ENCODE results near the gene RAPGEF4.

The RAPGEF4 gene

GRCh38 chr2:172735582-172736423, at the start of gene RAPGEF4:
Gene RAPGEF4 (plus strand): TSS chr2:172735845. CDS start chr2:172735984, 139 bp downstream.
- DNase-seq (ENCODE audit: insufficient read length, low spot score) (no peak), FAIRE-seq (no peak)
- TF ChIP-seq CTCF (IDR thresholded peaks at IDR 0.05; ENCODE audit: insufficient read depth, missing control alignments) = no peak

- FAIRE-seq = no peak
- no peak for DNase-seq (ENCODE audit: insufficient read length, low spot score)
- no peak for TF ChIP-seq CTCF (IDR thresholded peaks at IDR 0.05; ENCODE audit: insufficient read depth, missing control alignments)
These were observed 42.6 kb upstream of the RAPGEF4 start for GRCh38 chr2:172693037-172693436.

- DNase-seq (ENCODE audit: insufficient read length, low spot score) (no peak), FAIRE-seq (no peak)
- TF ChIP-seq CTCF (IDR thresholded peaks at IDR 0.05; ENCODE audit: insufficient read depth, missing control alignments) = no peak
These were observed 41.9 kb upstream of the RAPGEF4 start for GRCh38 chr2:172693529-172694455.

- TF ChIP-seq CTCF (IDR thresholded peaks at IDR 0.05; ENCODE audit: insufficient read depth, missing control alignments) = no peak
- DNase-seq (ENCODE audit: insufficient read length, low spot score) (no peak), FAIRE-seq (no peak)
These were observed 38.3 kb upstream of the RAPGEF4 start for GRCh38 chr2:172697296-172697695.

- no peak for TF ChIP-seq CTCF (IDR thresholded peaks at IDR 0.05; ENCODE audit: insufficient read depth, missing control alignments)
- no peak for DNase-seq (ENCODE audit: insufficient read length, low spot score)
- no peak for FAIRE-seq
These were observed 37.4 kb upstream of the RAPGEF4 start for GRCh38 chr2:172698041-172698863.

GRCh38 chr2:172701250-172701649, 34.4 kb upstream of the RAPGEF4 start:
- DNase-seq (ENCODE audit: insufficient read length, low spot score) (no peak), FAIRE-seq (no peak)
- TF ChIP-seq CTCF (IDR thresholded peaks at IDR 0.05; ENCODE audit: insufficient read depth, missing control alignments) = no peak
